WTC11 (cell line): ENCODE data around the gene ARHGEF35.
"Not testable (repeated sequence)": the region's sequence is repeated elsewhere in the genome, so short reads cannot be mapped to it uniquely, and the experiment has no call there.

ENCODE experiments used
- NFYB ChIP-seq: sonication (generic); formaldehyde crosslinking; conservative IDR thresholded peaks from 2 replicates; pipeline ENCODE4 v1.8.0; 2022; ENCODE audit warnings: low read depth, missing genetic modification reagents
- NR2C2 ChIP-seq: sonication (generic); formaldehyde crosslinking; IDR thresholded peaks from 2 replicates; pipeline ENCODE4 v1.8.0; 2022; ENCODE audit warnings: mild to moderate bottlenecking, missing genetic modification reagents

DNA sequence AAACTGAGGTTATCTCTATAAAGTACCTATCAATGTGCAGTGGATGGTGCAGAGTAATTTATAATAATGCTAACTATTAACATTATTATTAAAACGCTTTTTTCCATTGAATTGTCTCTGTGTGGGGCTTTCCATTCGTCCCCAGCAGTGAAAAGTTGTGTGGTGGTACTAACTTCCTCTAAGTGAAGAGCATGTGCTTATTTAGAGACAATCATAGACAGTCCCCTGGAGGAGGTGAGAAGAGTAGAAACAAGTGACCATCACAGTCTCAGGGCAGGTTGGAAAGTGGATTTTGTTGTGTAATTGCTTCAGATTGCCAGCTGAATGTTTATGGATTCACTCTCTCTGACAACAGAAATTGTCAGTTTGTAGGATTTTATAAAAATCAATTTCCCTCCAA lies 35.4 kb upstream of the ARHGEF35 start:
- not testable (repeated sequence) for TF ChIP-seq NR2C2, NFYB (CRISPR knock-in tag)
